ENCODE data around the gene MAN1A2. TPM values are rescaled to one million over a fixed set of nuclear protein-coding genes. Genes with fewer than 3 reads are reported as not detected.
A peak's percentile ranks its signal among the peaks of the same experiment; 100 is the strongest.

MAN1A2 gene
- total and polyA plus RNA-seq, 2 experiments from 2014 or later, result 22.8 to 48.1 TPM

DNA sequence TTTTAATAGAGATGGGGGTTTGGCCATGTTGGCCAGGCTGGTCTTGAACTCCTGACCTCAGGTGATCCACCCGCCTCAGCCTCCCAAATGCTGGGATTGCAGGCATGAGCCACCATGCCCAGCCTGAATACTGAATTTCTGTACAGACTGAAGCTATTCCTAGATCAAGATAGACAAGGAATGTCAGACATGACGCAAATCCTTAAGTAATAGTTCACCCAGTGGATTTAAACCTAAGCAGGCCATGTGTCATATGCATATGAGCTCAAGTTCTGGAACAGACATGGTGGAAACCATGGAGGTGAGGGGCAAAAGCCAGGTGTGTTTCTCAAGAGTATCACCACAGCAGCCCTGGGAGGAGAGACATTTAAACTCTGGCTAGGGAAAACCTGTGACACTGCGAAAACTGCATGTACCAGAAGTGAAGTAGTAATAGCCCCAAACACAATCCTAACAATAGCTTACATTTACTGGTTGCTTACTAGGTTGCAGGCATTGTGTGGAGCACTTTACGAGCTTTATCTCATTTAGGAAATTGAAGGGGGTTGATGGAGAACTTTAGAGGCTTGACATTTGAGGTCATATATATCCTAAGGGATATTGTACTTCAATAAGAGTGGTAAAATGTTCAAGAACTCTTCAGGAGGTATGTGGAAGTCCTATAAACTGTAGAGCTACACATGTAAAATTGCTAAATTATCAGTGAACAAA, 31.7 kb upstream of the MAN1A2 start:
- DNase-seq, result no peak
- Histone ChIP-seq H3K79me2 (ENCODE audit: insufficient read depth) (no peaks in the 10 kb centered on the region), H3K9ac (no peak overlapping the region), H4K20me1 (ENCODE audit: insufficient read depth) (no peaks in the 10 kb centered on the region), H3F3A (ENCODE audit: insufficient read depth) (no peaks in the 10 kb centered on the region), H3K27ac (no peak overlapping the region), H3K9me2 (ENCODE audit: insufficient read depth) (no peaks in the 10 kb centered on the region), H3K4me1 (ENCODE audit: insufficient read depth) (0 out of 2 replicates have a peak, but pooled peaks cover 5% of the 10 kb centered on the region), H3K4me2 (ENCODE audit: unreplicated experiment) (no peak overlapping the region), H2AFZ (no peak overlapping the region), H3K27me3 (replicated peaks; ENCODE audit: insufficient read depth) (no peaks in the 10 kb centered on the region), H3K4me3 (no peak overlapping the region), H3K36me3 (ENCODE audit: low read depth) (no peaks in the 10 kb centered on the region), H3K9me3 (ENCODE audit: low read depth) (no peaks in the 10 kb centered on the region)
- in situ Hi-C loops (cut with MboI), result no loop called here
- WGBS, 2 experiments (ENCODE audit: low coverage in 1 of 2, low lambda C conversion rate in 2 of 2, missing lambda C conversion rate in 2 of 2), result 73 to 74% methylated on average over 4 of the region's 4 CpGs
- TF ChIP-seq EZH2 (IDR thresholded peaks at IDR 0.05; ENCODE audit: insufficient read depth, poor library complexity, severe bottlenecking) (no peak), EZH2phosphoT487 (IDR thresholded peaks at IDR 0.05; ENCODE audit: insufficient read depth, low read depth) (no peak)

DNA sequence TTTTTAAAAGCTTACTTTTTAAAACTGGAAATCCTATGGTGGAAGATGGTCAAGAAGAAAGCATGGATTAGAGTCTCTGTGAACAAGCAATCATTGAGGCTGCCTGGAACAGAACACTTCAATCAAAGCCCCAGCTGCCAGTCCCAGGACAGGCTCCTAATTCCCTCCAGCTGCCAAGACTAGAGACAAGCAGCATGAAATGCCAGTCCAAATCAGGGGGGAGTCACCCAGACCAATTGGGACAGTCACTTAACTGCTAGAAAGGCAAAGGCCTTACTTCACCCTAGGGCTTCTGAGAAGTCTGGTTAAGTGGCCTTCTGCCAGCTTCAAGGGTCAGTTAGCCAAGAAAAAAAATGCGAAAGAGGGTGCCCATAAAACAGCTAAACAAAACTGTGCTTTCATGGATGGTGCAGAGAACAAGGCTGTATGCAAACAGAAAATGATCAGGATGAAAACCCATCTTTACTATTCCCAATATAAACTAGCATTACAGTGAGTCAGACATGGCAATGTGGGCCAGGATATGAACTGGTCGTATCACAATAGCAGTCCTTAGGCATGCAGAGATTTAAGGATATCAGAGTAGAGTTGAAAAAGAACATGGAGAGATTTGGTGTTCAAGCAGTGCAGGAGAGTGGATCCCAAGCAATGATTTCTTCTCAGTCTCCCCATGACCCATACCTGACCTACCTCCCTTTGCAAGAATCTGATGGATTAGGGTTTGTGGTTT, 31.0 kb upstream of the MAN1A2 start:
- Histone ChIP-seq H4K20me1 (ENCODE audit: insufficient read depth) (no peaks in the 10 kb centered on the region), H2AFZ (no peak overlapping the region), H3K4me3 (no peak overlapping the region), H3K27ac (no peak overlapping the region), H3F3A (ENCODE audit: insufficient read depth) (no peaks in the 10 kb centered on the region), H3K9ac (no peak overlapping the region), H3K9me3 (ENCODE audit: low read depth) (no peaks in the 10 kb centered on the region), H3K4me2 (ENCODE audit: unreplicated experiment) (no peak overlapping the region), H3K27me3 (replicated peaks; ENCODE audit: insufficient read depth) (no peaks in the 10 kb centered on the region), H3K9me2 (ENCODE audit: insufficient read depth) (no peaks in the 10 kb centered on the region), H3K4me1 (ENCODE audit: insufficient read depth) (0 out of 2 replicates have a peak, but pooled peaks cover 5% of the 10 kb centered on the region), H3K36me3 (ENCODE audit: low read depth) (no peaks in the 10 kb centered on the region), H3K79me2 (ENCODE audit: insufficient read depth) (no peaks in the 10 kb centered on the region)
- in situ Hi-C loops (cut with MboI), result no loop called here
- 7% methylated on average over 2 of the region's 2 CpGs for WGBS, 2 experiments (ENCODE audit: low coverage in 1 of 2, low lambda C conversion rate in 2 of 2, missing lambda C conversion rate in 2 of 2)
- TF ChIP-seq EZH2phosphoT487 (IDR thresholded peaks at IDR 0.05; ENCODE audit: insufficient read depth, low read depth) (no peak), EZH2 (IDR thresholded peaks at IDR 0.05; ENCODE audit: insufficient read depth, poor library complexity, severe bottlenecking) (no peak)
- DNase-seq, result peak; percentile 18

DNA sequence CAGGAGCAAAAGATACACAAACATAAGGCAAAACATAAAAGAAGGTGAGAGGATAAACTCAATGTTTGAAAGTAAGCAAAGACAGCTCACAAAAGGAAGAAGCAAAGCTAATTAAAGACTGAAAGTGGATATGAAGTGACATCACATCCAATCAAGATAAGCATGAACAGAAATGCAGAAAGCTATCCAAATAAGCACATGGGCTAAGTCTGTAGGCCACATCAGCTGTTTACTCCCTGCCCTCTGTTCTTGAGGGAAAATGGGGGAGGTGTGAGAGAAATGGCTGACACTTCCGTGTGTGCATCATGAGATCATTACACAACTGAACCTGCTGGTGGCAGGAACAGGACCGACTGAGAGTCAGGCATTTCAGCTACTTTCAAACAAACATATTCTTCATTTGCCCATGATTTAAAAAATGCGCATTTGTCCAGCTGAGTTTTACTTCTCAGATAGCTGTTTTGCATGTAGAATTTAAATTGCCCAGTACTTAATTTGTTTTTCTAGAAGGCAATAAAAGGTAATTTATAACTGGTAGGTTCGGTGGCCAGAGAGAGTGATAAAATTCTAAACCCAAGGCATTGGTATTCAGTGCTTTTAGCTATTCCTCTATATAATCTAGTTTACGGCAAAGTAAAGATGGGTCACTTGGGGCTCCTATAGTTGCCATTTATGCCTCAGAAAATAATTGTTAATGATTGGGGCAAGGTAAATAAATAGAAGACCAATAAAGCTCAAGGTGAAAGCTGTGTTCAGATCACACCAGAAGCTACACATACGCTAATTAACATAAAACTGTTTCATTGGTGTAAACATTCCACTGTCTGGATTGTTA, 27.2 kb upstream of the MAN1A2 start:
- no peak overlapping the region for H3K4me2 ChIP-seq (ENCODE audit: unreplicated experiment)
- H3K9me2 ChIP-seq (ENCODE audit: insufficient read depth), result no peaks in the 10 kb centered on the region
- no peaks in the 10 kb centered on the region for H3K36me3 ChIP-seq (ENCODE audit: low read depth)
- peak overlapping the region; percentile 86 for H2AFZ ChIP-seq
- H3K27me3 ChIP-seq (replicated peaks; ENCODE audit: insufficient read depth), result no peaks in the 10 kb centered on the region
- TF ChIP-seq EZH2phosphoT487 (IDR thresholded peaks at IDR 0.05; ENCODE audit: insufficient read depth, low read depth) (no peak), EZH2 (IDR thresholded peaks at IDR 0.05; ENCODE audit: insufficient read depth, poor library complexity, severe bottlenecking) (no peak)
- no peaks in the 10 kb centered on the region for H3K9me3 ChIP-seq (ENCODE audit: low read depth)
- H3K4me1 ChIP-seq (ENCODE audit: insufficient read depth), result 0 out of 2 replicates have a peak, but pooled peaks cover 5% of the 10 kb centered on the region
- 50 to 58% methylated on average over 6 of the region's 6 CpGs for WGBS, 2 experiments (ENCODE audit: low coverage in 1 of 2, low lambda C conversion rate in 2 of 2, missing lambda C conversion rate in 2 of 2)
- H3K79me2 ChIP-seq (ENCODE audit: insufficient read depth), result no peaks in the 10 kb centered on the region
- in situ Hi-C loops (cut with MboI), result no loop called here
- H3F3A ChIP-seq (ENCODE audit: insufficient read depth), result no peaks in the 10 kb centered on the region
- no peaks in the 10 kb centered on the region for H4K20me1 ChIP-seq (ENCODE audit: insufficient read depth)
- H3K9ac ChIP-seq, result no peak overlapping the region
- DNase-seq, result peak; percentile 63
- no peak overlapping the region for H3K27ac ChIP-seq
- H3K4me3 ChIP-seq, result no peak overlapping the region

DNA sequence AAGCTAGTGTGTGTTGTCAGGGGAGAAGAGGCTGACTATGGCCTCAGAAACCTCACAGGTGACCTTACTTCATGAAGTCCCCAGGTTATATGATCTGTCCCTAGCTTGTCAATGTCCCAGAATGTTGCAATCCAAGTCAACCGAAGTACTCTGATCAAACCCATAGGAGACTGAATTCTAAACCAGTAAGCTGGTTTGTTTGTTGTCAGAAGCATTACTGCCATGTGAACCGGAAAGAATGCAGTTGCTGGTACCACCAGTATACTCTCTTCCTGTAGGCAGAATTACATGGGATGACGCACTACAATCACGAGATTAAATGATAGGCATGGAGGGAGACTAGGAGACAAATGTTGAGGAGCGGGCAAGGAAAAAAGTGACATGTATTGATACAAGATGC, 26.1 kb upstream of the MAN1A2 start:
- no peak overlapping the region for H3K9ac ChIP-seq
- no peak overlapping the region for H2AFZ ChIP-seq
- no peaks in the 10 kb centered on the region for H4K20me1 ChIP-seq (ENCODE audit: insufficient read depth)
- H3K27ac ChIP-seq, result no peak overlapping the region
- H3K27me3 ChIP-seq (replicated peaks; ENCODE audit: insufficient read depth), result no peaks in the 10 kb centered on the region
- no peak overlapping the region for H3K4me3 ChIP-seq
- DNase-seq, result no peak
- in situ Hi-C loops (cut with MboI), result no loop called here
- no peaks in the 10 kb centered on the region for H3F3A ChIP-seq (ENCODE audit: insufficient read depth)
- 84% methylated on average over 5 of the region's 5 CpGs for WGBS, 2 experiments (ENCODE audit: low coverage in 1 of 2, low lambda C conversion rate in 2 of 2, missing lambda C conversion rate in 2 of 2)
- H3K4me2 ChIP-seq (ENCODE audit: unreplicated experiment), result no peak overlapping the region
- no peaks in the 10 kb centered on the region for H3K36me3 ChIP-seq (ENCODE audit: low read depth)
- H3K4me1 ChIP-seq (ENCODE audit: insufficient read depth), result peaks cover 5% of the 10 kb centered on the region; the same call in 1 of the 2 replicates
- no peaks in the 10 kb centered on the region for H3K79me2 ChIP-seq (ENCODE audit: insufficient read depth)
- TF ChIP-seq EZH2 (IDR thresholded peaks at IDR 0.05; ENCODE audit: insufficient read depth, poor library complexity, severe bottlenecking) (no peak), EZH2phosphoT487 (IDR thresholded peaks at IDR 0.05; ENCODE audit: insufficient read depth, low read depth) (no peak)
- H3K9me3 ChIP-seq (ENCODE audit: low read depth), result no peaks in the 10 kb centered on the region
- no peaks in the 10 kb centered on the region for H3K9me2 ChIP-seq (ENCODE audit: insufficient read depth)
